ENCODE data around the gene MYH9.
"Not testable (repeated sequence)": the region's sequence is repeated elsewhere in the genome, so short reads cannot be mapped to it uniquely, and the experiment has no call there.

MYH9 gene

DNA sequence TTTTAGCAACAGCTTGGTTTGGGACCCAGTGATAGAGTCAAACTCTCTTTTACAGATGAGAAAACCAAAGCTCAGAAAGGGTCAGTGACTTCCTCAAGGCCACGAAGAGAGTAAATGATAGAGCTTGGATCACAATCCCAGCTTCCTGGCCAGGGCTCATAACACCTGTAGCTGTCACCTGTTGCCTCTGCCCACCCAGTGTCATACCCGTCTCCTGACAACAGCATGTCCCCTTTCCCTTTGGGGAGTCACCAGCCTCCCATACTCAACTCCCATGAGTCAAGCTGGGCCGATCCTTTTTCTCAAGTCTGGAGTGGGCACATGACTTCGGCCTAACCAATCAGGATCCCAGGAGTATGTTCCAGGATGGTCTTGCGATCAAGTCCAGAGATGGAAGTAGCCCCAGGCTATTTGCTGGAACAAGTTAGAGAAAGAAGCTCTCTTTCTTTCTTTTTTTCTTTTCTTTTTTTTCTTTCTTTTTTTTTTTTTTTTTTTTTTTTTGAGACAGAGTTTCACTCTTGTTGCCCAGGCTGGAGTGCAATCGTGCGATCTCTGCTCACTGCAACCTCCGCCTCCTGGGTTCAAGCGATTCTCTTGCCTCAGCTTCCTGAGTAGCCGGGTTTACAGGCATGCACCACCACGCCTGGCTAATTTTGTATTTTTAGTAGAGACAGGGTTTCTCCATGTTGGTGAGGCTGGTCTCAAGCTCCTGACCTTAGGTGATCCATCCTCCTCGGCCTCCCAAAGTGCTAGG, 27.8 kb upstream of the MYH9 start:
- no peak for DNase-seq (ENCODE audit: low read depth in 1 of 2, low spot score in 1 of 2)

DNA sequence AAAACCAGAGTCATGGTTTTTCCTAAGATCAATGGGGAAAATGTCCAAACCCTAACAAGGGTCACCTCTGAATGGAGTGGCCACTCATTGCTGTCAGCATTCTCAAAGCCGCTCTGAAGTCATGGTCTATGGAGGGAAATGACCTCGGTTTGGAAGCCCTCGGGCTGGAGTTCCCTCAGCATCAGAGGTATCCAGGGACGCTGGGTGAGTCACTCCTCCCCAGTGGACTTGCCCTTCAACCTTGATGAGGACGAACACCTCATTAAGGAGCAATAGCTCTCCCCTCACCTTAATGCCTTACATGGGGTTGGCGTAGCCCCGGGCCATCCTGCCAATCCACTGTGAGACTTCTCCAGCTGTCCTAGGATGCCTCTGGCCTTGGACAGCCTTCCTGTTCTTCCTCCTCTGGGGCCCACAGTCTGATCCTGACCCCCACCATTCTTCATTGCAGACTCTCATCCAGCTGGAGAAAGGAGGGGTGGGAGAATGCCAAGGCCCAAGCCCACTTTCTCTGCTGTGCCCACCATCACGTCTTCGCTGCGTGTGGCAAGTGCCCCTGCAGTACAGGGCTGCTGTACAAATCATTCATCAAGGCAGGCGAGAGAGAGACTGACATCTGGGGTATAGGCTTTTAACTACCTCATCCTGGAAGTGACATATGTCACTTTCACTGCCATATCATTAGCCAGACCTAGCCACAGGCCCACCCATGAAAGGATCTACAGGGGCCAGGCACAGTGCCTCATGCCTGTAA, 25.4 kb upstream of the MYH9 start:
- DNase-seq (ENCODE audit: low read depth in 1 of 2, low spot score in 1 of 2), result no peak

DNA sequence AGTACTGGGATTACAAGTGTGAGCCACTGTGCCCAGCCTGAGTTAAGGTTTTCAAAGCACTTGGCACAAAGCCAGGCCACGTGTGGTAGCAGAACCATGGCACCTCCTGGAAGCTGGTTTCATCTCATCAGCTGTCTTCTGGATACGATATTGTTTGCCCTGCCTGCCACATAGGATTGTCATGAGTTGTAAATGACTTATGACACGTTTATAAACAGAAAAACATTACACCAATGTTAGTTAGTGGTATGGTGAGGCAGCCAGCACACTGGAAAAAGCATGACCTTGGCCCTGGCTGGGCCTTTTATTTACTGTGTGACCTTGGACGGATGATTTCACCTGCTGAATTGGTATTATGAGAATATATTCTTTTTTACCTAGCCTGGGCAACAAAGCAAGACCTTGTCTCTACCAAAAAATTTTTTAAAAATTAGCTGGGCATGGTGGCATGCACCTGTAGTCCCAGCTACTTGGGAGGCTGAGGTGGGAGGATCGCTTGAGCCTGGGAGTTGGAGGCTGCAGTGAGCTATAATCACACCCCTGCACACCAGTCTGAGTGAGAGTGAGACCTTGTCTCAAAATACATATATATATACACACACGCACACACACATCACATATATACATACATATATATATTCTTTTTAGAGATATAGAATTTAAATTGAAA, 24.0 kb upstream of the MYH9 start:
- no peak for DNase-seq (ENCODE audit: low read depth in 1 of 2, low spot score in 1 of 2)

DNA sequence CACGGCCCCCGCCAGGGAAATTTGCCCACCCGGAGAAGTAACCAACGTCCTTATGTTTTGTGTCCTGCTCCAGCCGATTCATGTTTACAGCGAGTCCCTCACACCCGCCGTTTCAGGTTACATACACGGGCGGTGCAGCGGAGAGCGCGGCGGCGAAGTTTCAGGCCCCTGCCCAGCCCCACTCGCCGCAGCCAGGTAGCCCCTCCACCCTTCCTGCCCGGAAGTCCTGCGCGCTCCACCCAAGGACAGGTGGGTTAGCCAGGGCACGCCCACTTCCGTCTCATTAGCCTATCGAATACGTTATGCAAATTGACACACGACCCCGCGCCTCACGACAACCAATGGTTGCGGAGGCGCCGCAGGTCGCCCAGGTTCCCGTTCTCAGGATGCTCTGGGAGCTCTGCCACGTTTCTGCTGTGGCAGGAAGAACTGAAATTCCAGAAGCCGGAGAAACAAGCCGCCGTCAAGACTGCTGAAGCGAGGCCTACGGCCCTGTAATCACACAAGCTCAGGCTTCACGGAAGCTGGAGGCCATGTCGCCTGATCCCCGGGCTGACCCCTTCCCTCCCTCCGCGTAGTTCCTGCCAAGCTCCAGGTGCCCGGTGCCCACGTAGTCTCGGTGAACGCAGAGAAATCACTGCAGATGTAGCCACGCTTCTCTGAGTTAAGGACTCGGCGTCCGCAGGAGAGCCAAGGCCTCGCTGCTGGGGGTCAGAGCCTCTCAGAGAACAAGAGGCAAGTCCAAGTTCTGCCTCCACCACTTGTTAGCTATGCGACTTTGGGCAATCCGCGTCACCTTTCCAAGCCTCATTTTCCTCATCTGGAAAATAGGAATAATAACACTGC, 22.4 kb upstream of the MYH9 start:
- peak; percentile 27 to 54 for DNase-seq (ENCODE audit: low read depth in 1 of 2, low spot score in 1 of 2)

DNA sequence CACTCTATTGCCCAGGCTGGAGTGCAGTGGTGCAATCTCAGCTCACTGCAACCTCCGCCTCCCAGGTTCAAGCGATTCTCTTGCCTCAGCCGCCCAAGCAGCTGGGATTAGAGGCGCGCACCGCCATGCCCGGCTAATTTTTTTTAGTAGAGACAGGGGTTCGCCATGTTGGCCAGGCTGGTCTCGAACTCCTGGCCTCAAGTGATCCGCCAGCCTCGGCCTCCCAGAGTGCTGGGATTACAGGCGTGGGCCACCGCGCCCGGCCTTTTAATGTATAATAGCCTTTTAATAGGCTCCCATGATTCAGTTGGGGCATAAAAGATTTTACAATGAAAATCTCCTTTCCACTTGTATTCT, 21.8 kb upstream of the MYH9 start:
- DNase-seq (ENCODE audit: low read depth in 1 of 2, low spot score in 1 of 2), result not testable (repeated sequence)

DNA sequence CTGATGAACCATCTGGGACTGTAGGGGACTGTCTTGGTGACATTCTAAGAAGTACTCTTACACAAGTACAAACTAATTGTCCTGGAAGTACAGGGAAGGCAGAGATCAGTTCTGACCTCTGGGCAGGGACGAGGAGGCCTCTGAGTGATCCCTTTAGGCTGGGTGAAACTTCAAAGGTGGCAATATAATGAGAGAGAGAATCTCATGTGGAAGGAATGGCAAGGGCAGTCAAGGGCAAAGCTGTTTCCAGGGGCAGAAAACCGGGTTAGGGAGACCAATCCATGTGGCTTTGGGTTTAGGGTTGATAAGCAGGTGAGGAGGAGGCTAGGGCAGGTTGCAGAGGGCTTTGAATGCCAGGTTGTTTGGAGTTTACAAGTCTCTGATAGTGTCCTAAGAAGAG, 21.3 kb upstream of the MYH9 start:
- no peak for DNase-seq (ENCODE audit: low read depth in 1 of 2, low spot score in 1 of 2)

DNA sequence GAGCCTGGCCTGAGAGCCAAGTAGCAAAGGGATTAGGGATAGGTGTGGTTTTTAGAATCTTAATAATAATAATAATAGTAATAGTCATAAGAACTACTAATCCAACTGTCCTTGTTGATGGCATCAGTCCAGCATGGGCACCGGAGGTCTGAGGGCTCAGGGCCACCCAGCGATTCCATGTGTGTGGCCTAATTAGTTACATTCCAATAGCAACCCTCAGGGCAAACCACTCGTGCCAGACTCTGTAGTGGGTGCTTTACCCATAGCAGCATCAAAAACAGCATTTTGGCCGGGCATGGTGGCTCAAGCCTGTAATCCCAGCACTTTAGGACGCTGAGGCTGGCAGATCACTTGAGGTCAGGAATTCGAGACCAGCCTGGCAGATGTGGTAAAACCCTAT, 19.0 kb upstream of the MYH9 start:
- DNase-seq (ENCODE audit: low read depth in 1 of 2, low spot score in 1 of 2), result no peak

DNA sequence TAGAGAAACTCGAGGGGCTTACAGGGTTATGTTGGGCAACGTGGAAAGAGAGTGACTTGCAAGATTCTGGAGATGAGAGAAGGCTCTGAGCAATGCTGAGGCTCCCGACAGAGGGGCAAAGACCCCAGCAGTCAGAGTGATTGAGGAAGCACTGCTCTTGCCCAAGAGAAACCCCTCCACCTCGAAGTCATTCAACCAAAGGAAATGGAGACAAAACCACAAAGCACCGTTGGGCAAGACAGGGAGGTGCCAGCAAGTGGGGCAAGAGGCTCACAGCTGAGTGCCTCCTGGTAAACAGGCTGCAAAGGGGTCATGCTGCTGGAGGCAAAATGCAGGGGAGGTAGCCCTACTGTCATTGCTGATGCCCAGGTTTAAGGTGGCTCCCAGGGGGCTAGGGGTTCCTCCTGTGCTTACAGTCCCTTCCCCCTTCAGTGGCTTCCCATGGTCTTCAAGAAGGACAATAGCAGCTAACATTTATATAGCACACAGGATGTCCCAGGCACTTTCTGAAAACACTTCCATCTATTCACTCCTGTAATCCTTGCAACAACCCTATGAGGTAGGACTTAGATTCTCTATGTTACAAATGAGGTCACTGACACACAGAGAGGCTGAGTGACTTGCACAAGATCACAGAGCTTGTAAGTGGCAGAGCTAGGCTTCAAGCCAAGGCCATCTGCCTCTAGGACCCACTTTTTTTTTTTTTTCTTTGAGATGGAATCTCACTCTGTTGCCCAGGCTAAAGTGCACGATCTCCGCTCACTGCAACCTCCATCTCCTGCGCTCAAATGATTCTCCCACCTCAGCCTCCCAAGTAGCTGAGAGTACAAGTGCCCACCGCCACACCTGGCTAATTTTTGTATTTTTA, 18.1 kb upstream of the MYH9 start:
- DNase-seq (ENCODE audit: low read depth in 1 of 2, low spot score in 1 of 2), result peak in 1 of 2 donors; percentile 21

DNA sequence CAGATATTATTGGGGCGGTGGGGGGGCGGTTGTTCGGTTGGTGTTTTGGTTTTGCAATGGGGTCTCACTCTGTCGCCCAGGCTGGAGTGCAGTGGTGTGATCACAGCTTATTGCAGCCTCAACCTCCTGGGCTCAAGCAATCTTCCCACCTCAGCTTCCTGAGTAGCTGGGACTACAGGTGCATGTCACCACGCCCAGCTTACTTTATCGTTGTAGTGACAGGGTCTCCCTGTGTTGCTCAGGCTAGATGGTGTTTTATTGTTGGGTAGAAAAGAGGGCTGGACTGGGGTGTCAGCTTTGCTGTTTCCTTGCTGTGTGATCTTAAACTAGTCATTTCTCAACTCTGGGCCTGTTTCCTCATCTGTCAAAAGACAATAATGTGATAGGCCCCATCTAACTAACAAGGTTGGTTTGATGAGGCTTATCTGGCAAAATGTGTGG, 17.5 kb upstream of the MYH9 start:
- DNase-seq (ENCODE audit: low read depth in 1 of 2, low spot score in 1 of 2), result no peak

DNA sequence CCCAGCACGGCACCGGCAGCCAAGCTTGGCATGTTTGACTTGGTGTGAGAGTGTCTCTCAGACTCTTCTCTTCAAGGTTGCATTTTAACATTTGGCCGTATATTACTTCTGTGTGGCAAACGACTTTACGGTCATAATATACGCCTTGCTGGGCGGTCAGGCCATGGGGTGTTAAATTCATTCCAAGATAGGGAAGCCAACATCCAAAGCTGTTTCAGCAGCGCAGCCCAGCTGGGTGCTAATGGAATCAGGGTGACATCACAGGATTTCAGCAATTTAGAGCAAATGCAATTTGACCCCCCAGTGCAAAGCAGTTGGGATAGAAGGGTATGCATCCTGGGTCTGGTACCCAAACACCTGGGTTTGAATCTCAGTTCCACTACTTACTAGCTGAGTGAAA, 16.7 kb upstream of the MYH9 start:
- no peak for DNase-seq (ENCODE audit: low read depth in 1 of 2, low spot score in 1 of 2)

DNA sequence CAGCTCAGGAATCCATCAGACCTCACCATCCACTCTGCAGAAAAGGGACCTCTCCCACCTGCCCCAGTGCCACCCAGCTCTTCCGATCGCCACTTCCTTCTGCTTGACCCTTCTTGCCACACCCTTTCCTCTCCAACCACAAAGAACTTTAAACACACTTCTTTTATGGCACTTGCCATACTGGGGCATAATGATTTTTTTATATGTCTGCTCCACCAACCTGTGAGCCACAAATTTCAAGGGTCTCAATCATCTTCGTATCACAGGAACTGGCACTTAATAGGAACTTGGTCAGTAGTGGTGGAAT, 11.7 kb upstream of the MYH9 start:
- DNase-seq (ENCODE audit: low read depth in 1 of 2, low spot score in 1 of 2), result no peak

DNA sequence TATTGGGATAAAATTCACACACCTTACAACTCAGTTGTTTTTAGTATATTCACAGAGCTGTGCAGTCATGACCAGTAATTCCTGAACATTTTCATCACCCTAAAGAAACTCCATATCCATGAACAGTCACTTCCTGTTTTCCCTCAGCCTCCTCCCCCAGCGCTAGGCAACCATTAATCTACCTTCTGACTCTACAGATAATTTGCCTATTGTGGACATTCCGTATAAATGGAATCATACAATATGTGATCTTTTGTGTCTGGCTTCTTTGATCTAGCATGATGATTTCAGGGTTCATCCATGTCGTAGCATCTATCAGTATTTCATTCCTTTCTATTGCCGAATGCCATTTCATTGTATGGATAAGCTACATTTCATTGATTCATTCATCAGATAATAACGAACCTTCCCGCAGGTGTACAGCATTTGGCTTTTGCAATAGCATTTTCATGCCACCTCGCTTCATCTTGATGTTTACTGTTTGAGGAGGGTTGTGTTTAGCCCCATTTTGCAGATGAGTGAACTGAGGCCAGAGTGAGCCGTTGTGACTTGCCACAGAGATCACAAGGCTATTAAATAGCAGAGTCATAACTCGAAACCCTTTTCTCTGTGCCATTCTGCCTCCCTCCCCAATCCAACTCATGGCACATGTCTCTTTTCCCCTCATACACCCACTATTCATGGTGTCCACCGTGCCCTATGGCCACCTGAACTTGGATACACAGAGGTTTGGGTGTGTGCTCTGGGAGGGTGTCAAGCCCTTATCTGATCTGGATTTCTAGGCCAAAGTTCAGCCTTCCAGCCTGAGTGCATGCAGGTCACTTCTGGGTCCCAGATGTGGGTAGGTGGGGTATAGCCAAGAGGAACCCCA, 11.1 kb upstream of the MYH9 start:
- no peak for DNase-seq (ENCODE audit: low read depth in 1 of 2, low spot score in 1 of 2)

DNA sequence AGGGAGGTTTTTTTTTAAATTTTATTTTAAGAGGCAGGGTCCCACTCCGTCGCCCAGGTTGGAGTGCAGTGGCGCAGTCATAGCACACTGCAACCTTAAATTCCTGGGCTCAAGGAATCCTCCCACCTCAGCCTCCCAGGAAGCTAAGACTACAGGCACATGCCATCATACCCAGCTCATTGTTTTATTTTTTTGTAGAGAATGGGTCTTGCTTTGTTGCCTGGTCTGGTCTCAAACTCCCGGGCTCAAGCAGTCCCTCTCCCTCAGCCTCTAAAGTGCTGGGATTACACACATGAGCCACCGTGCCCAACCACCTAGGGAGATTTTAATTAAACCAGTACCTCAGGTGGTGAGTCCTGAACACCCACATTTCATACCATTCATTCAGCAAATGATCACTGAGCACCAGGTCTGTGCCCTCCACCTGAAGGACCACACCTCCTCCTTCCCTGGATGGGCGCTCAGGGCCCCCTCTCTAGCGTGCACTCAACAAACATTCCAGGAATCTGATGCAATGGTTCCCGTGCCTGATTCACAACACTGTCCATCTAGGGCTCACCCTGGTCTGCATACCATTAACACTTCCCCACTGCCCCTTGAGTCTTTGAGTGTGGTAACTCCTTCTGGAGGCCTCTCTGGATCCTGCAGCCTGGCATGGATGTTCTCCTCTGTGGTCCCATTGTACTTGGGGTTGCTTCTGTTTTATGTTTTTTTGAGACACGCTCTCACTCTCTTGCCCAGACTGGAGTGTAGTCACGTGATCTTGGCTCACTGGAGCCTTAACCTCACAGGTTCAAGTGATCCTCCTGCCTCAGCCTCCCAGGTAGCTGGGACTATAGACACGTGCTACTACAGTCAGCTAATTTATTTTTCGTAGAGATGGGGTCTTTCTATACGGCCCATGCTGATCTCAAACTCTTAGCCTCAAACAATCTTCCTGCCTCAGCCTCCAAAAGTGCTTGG, 9.6 kb upstream of the MYH9 start:
- no peak for DNase-seq (ENCODE audit: low read depth in 1 of 2, low spot score in 1 of 2)

DNA sequence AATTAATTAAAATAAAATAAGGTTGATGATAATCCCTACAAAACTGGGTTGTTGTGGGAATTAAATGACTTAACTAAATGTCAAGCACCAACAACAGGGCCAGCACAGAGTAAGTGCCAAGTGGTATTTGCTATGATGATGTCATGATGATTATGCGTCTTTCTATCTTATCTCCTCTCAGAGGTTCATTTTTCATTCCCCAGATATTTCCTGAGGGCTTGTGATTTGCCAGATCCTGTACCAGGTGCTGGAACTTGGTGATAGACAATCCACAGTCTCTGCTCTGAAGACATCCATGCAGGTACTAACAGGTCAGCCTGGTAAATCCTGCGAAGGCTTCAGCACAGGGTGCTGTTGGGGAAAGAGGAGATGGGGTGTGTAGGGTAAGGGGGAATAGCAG, 8.1 kb upstream of the MYH9 start:
- DNase-seq (ENCODE audit: low read depth in 1 of 2, low spot score in 1 of 2), result no peak

DNA sequence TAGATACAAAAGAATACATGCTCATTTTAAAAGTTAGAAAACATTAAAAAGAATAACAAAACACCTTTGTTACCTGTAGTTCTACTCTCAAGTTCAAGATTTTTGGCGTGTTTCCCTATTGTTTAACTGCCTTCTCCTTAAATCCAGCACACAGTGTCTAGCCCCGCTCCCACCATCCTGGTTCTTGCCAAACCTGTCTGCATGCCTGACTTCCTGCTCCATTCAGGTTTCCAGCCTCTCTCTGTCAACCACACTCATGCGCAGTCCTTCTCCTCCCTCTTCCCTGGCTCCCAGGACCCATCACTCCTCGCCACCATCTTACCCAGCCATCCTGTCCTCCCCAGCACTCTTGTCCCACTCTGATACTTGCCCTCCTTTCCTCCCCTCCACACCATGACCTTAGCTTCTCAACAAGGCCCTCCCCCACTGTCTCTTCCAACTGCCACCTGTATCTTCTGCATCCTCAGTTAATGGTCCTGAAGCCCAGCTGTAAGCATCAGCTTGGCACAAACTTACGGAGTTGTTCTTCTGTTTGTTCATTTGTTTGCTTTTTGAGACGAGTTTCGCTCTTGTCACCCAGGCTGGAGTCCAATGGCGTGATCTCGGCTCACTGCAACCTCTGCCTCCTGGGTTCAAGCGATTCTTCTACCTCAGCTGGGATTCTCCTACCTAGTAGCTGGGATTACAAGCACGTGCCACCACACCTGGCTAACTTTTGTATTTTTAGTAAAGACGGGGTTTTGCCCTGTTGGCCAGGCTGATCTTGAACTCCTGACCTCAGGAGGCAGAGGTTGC, 7.5 kb upstream of the MYH9 start:
- DNase-seq (ENCODE audit: low read depth in 1 of 2, low spot score in 1 of 2), result no peak

DNA sequence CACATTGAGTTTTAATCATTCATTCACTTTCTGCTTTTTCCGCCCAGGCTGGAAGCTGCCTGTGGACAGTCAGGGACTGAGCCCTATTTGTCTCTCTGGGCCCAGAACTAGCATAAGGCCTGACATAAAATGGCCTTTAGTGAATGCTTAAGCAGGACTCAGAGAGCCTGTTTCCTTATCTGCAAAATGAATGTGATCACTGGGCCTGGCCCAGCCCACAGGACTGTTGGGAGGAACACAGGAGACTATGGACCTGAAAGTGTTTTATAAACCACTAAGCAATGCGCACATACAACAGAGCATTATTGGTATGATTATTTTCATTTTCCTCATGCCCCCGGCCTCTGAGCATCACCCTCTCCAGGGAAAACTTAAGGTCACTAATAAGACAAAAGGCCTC, 3.9 kb upstream of the MYH9 start:
- no peak for DNase-seq (ENCODE audit: low read depth in 1 of 2, low spot score in 1 of 2)

DNA sequence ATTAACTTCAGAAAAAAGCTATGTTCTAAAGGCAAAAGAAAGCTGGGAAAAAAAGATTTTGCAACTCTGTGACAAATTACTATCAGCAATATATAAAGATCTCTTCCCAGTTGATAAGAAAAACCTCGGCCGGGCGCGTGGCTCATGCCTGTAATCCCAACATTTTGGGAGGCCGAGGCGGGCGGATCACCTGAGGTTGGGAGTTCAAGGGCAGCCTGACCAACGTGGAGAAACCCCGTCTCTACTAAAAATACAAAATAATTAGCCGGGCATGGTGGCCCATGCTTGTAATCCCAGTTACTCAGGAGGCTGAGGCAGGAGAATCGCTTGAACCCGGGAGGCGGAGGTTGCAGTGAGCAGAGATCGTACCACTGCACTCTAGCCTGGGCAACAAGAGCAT, 1.4 kb upstream of the MYH9 start:
- DNase-seq (ENCODE audit: low read depth in 1 of 2, low spot score in 1 of 2), result not testable (repeated sequence)

DNA sequence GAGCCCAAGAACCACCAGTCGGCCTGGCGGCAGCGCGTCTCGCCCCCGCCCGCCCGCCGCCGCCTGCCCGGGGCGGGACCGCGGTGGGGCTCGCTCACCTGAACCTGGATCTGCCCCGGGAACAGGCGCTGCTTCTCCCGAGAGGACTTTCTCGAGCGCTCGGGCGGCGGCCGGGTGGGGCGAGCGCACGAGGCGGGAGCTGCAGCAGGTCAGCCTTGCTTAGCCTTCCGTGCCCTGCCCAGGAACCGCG, 133 bp downstream of the MYH9 start:
- DNase-seq (ENCODE audit: low read depth in 1 of 2, low spot score in 1 of 2), result peak in 1 of 2 donors; percentile 31
